A673 (cell line): ENCODE results near the gene PRF1.
"Not testable (repeated sequence)": the region's sequence is repeated elsewhere in the genome, so short reads cannot be mapped to it uniquely, and the experiment has no call there.

Experiments used
- CTCF ChIP-seq: fragments of 300-800, 200-600 bp; sonication (generic); conservative IDR thresholded peaks from 2 replicates; pipeline ENCODE4 v1.5.1; 2017; ENCODE audit warnings: low read depth, mild to moderate bottlenecking, antibody characterized with exemption, low read length, moderate library complexity, mixed read lengths
- EZH2 ChIP-seq: fragments of 200-600 bp; sonication (generic); IDR thresholded peaks from 2 replicates; pipeline ENCODE4 v1.6.1; 2017; ENCODE audit warnings: borderline replicate concordance, low read depth, mild to moderate bottlenecking, mixed read lengths, antibody characterized with exemption, low read length; ENCODE audit not compliant: poor library complexity, severe bottlenecking

- not testable (repeated sequence) for TF ChIP-seq CTCF, EZH2
Observed at GRCh38 chr10:70614364-70614763, 11.8 kb upstream of the PRF1 start.
